Measurements from ENCODE around the gene ECT2L. TPM values are rescaled to one million over a fixed set of nuclear protein-coding genes. Genes with fewer than 3 reads are reported as not detected.

The ECT2L gene, protein sequence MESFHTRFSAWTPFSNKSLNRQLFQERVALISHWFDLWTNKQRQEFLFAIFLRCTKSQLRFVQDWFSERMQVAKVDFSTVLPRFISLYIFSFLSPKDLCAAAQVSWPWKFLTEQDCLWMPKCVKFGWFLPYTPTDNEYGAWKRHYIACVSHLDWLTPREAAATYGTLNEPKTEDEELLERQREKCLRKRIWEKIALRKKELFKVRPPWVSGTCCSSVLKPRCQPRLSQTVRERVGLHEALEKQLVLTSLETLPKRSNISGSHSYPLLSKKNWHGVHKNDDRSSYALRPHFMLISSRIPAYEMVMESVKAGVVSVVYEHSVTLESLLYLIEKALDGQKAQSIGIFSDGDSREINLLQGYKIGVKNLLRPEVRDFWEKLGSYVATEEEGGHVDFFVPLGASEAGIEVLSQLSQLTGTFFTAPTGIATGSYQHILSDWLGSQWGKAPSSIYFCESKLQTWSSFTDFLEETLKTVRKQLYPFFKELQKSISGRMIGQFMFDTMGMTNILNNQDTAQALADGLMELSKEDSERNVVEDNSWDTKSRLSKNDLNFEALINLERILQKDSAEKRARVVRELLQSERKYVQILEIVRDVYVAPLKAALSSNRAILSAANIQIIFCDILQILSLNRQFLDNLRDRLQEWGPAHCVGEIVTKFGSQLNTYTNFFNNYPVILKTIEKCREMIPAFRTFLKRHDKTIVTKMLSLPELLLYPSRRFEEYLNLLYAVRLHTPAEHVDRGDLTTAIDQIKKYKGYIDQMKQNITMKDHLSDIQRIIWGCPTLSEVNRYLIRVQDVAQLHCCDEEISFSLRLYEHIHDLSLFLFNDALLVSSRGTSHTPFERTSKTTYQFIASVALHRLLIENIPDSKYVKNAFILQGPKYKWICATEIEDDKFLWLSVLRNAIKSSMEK
- not detected in 2 replicates for total RNA-seq

DNA sequence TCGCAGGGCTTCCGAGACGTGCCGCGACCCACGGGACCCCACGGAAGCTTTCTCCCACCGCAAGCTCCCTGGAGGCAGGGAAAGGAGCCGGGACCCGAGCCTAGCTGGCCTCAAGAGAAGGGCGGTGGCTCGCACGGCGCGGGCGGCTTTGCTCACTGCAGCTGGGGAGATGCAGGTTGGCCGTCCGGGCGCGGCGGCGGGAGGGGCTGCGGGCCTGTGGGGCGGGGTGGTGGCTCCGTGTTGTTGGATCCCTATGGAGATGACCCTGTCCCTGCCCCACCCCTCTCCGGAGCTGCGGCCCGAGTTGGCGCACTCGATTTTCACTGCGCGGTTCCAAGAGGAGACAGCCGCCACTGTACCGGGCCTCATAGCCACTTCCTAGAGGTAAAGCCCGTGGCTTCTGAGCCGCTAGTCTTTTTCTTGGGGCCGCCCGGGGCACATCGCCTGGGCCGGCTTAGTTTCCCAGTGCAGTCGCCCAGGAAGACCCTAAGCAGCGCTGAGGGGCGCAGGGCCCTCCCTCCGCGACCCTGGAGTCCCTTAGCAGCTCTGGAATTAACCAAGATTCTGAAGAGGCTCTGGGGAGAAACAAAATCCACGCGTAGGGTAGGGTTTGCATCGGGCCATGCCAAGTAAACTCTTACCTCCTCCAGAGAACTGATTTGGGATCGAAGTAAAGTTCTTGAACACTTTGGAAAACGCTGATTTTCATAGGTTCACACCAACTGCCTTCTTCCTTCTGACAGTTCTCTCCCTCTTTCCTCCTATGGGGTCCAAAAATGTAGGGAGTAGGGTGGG, at the start of gene ECT2L:
TSS of gene ECT2L (plus strand) at position 279 of the 795 bp plus-strand sequence. CDS start 17,188 bp downstream, outside the sequence.

DNA sequence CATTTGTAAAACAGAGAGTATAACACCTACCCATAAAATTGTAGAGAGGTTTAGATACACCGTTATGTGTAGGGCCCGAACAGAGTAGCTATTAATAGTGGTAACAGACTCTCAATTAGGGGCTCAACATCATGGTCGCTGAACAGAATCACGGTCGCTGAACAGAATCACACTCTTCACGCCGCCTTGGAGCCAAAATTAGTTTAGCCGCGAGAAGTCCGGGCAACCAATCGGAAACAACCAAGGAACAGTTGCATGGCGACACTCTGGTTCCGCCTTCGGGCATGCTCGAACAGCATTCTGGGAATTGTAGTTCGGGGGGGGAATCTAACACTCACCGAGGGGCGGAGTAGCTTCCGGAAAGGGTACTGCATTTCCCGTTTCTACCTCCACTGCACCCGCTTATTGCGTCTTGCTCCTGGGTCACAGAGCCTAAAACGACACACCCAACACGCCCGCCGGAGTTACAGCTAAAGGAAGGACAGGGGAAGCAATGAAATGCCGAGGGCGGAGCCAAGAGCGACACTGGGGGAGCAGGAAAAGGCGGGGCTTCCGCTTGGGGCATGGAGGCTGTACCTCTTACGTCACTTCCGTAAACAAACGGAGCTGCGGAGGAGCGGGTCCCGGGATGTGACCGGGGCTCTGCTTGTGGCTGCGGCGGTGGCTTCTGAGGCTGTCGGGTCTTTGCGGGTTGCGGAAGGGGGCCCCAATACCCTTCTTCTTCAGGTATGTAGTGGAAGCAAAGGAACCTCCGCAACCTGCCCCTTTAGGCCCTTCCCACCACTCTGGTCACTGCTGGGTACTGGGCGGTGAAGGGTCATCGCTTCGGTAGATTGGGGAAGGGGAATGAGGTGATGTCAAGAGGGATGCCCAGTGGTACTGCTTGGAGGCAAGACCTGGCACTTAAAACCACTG, 22.5 kb upstream of the ECT2L start, which contains the start of gene CCDC28A:
TSS of gene CCDC28A (plus strand) at position 593 of the 915 bp plus-strand sequence. CDS start 2,352 bp downstream, outside the sequence.

Other genes with a start within 250 kb of the ECT2L start
- gene CCDC28A, start 22.3 kb upstream of the ECT2L start, total RNA-seq, result 17.0 and 23.9 TPM in 2 replicates
- 16.7 and 23.0 TPM in 2 replicates for gene REPS1, start 192.2 kb downstream of the ECT2L start, total RNA-seq
- gene ABRACL, start 232.7 kb downstream of the ECT2L start, total RNA-seq, result 58.1 and 61.4 TPM in 2 replicates